ENCODE measurements around the gene RNF128. TPM values are rescaled to one million over a fixed set of nuclear protein-coding genes. Genes with fewer than 3 reads are reported as not detected.
"Not testable (repeated sequence)": the region's sequence is repeated elsewhere in the genome, so short reads cannot be mapped to it uniquely, and the experiment has no call there.

Gene RNF128
- total and polyA plus RNA-seq, 9 donors = 0.07 to 4.5 (median 0.15) TPM; not detected in 2

- Histone ChIP-seq H3K36me3 (ENCODE audit: control insufficient read depth, insufficient read depth, low read length) (no peaks in the 10 kb centered on the region), H3K4me3 (ENCODE audit: low read length) (no peak overlapping the region), H3K9me3 (replicated peaks; ENCODE audit: control insufficient read depth, low read depth, low read length) (no peaks in the 10 kb centered on the region), H3K27ac (ENCODE audit: low read length) (no peak overlapping the region), H3K27me3 (ENCODE audit: control insufficient read depth, insufficient read depth, low read length) (no peaks in the 10 kb centered on the region), H3K4me1 (ENCODE audit: control insufficient read depth, insufficient read depth, low read length) (no peaks in the 10 kb centered on the region)
- WGBS (ENCODE audit: insufficient coverage) = no CpG with 5 or more reads among the region's 1 CpG
- peak; percentile 13 for DNase-seq
Observed at GRCh38 chrX:106791495-106791894, 65.0 kb downstream of the RNF128 start.

DNA sequence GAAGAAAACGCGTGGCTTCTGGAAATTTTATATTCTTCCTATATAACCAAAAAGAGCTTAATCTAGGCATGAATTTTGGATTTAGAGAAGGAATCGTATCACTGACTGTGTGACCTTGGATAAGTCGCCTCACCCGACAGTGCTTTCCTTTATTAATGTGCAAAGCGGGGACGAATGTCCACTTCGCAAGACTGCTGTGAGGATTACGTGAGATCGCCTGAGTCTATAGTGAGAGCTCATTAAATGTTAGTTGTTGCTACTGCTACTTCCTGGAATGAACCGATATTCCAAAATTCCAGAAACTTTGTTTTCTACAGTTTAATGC is 75.5 kb downstream of the RNF128 start:
- H3K36me3 ChIP-seq (ENCODE audit: control insufficient read depth, insufficient read depth, low read length) = no peaks in the 10 kb centered on the region
- peak overlapping the region; percentile 70 for H3K4me3 ChIP-seq (ENCODE audit: low read length)
- no peaks in the 10 kb centered on the region for H3K9me3 ChIP-seq (replicated peaks; ENCODE audit: control insufficient read depth, low read depth, low read length)
- no peaks in the 10 kb centered on the region for H3K4me1 ChIP-seq (ENCODE audit: control insufficient read depth, insufficient read depth, low read length)
- no peak overlapping the region for H3K27ac ChIP-seq (ENCODE audit: low read length)
- 50% methylated on average over 3 of the region's 11 CpGs for WGBS (ENCODE audit: insufficient coverage)
- DNase-seq = no peak
- H3K27me3 ChIP-seq (ENCODE audit: control insufficient read depth, insufficient read depth, low read length) = peaks cover 28% of the 10 kb centered on the region

- Histone ChIP-seq H3K36me3 (ENCODE audit: control insufficient read depth, insufficient read depth, low read length) (no peaks in the 10 kb centered on the region), H3K27me3 (ENCODE audit: control insufficient read depth, insufficient read depth, low read length) (peaks cover 28% of the 10 kb centered on the region), H3K9me3 (replicated peaks; ENCODE audit: control insufficient read depth, low read depth, low read length) (no peaks in the 10 kb centered on the region), H3K27ac (ENCODE audit: low read length) (peak within 1 kb of the TSS; percentile 11), H3K4me1 (ENCODE audit: control insufficient read depth, insufficient read depth, low read length) (no peaks in the 10 kb centered on the region), H3K4me3 (ENCODE audit: low read length) (peak within 1 kb of the TSS; percentile 70)
- peak; percentile 97 for DNase-seq
- WGBS (ENCODE audit: insufficient coverage) = 18% methylated on average over 19 of the region's 36 CpGs
Observed at GRCh38 chrX:106802388-106803275, 76.1 kb downstream of the RNF128 start, which contains the start of gene TBC1D8B. Gene TBC1D8B, plus strand, starts transcription at chrX:106802673. Its CDS starts 181 bp downstream, at chrX:106802854.

DNA sequence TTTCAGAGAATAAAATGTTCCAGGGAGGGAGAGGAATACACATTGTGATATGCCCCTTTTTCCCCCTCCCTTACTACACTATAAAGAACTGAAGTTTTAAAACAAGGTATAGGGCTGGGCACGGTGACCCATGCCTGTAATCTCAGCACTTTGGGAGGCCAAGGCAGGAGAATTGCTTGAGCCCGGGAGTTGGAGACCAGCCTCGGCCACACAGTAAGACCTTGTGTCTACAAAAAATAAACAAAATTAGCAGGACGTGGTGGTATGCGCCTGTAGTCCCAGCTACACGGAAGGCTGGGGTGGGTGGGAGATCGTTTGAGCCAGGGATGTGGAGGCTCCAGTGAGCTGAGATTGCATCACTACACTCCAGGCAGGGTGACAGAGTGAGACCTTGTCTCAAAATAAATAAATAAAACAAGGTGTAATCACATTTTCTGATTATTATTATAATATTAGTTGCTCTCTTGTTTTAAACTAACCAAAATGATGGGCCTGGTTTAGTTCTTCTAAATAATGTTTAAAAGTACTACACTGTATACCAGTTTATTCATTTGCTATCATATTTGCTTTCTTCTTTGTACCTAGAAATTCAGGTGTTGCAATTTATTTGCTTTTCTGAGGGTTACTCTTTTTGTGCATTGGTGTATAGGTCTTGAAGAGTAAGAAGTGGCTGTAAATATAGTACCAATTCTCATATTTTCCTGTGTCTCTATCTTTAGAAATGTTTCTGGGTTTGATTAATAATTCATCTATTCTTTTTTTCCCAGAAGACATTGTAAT is 84.8 kb downstream of the RNF128 start:
- H3K36me3 ChIP-seq (ENCODE audit: control insufficient read depth, insufficient read depth, low read length) = no peaks in the 10 kb centered on the region
- H3K9me3 ChIP-seq (replicated peaks; ENCODE audit: control insufficient read depth, low read depth, low read length) = no peaks in the 10 kb centered on the region
- H3K4me1 ChIP-seq (ENCODE audit: control insufficient read depth, insufficient read depth, low read length) = no peaks in the 10 kb centered on the region
- H3K27ac ChIP-seq (ENCODE audit: low read length) = no peak overlapping the region
- H3K27me3 ChIP-seq (ENCODE audit: control insufficient read depth, insufficient read depth, low read length) = no peaks in the 10 kb centered on the region
- no peak overlapping the region for H3K4me3 ChIP-seq (ENCODE audit: low read length)
- 46% methylated on average over 3 of the region's 7 CpGs for WGBS (ENCODE audit: insufficient coverage)
- DNase-seq = no peak

DNA sequence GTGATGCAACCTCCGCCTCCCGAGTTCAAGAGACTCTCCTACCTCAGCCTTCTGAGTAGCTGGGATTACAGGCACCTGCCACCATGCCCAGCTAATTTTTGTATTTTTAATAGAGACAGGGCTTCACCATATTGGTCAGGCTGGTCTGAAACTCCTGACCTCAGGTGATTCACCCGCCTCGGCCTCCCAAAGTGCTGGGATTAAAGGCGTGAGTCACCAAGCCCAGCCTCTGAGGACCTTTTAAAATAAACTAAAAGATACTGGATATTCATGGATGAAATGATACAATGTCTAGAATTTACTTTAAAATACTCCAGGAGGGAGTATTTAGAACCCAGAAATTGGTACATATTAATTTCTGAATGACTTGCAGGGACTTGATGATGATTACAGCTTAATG is 86.4 kb downstream of the RNF128 start:
- H3K27ac ChIP-seq (ENCODE audit: low read length); H3K27me3 ChIP-seq (ENCODE audit: control insufficient read depth, insufficient read depth, low read length); DNase-seq; H3K9me3 ChIP-seq (replicated peaks; ENCODE audit: control insufficient read depth, low read depth, low read length); H3K4me1 ChIP-seq (ENCODE audit: control insufficient read depth, insufficient read depth, low read length); H3K36me3 ChIP-seq (ENCODE audit: control insufficient read depth, insufficient read depth, low read length); H3K4me3 ChIP-seq (ENCODE audit: low read length): not testable (repeated sequence)
- 90% methylated on average over 2 of the region's 5 CpGs for WGBS (ENCODE audit: insufficient coverage)

- H3K4me3 ChIP-seq (ENCODE audit: low read length); H3K36me3 ChIP-seq (ENCODE audit: control insufficient read depth, insufficient read depth, low read length); H3K4me1 ChIP-seq (ENCODE audit: control insufficient read depth, insufficient read depth, low read length); H3K9me3 ChIP-seq (replicated peaks; ENCODE audit: control insufficient read depth, low read depth, low read length); H3K27me3 ChIP-seq (ENCODE audit: control insufficient read depth, insufficient read depth, low read length); DNase-seq; H3K27ac ChIP-seq (ENCODE audit: low read length): not testable (repeated sequence)
- no CpG with 5 or more reads among the region's 3 CpGs for WGBS (ENCODE audit: insufficient coverage)
Observed at GRCh38 chrX:106814093-106814492, 87.6 kb downstream of the RNF128 start.

Other genes with a start within 250 kb of the RNF128 start
- gene RADX, start 114.7 kb upstream of the RNF128 start, total RNA-seq = 2.3 TPM
- 1 to 10 TPM; 2.2 to 3.4 (median 2.6) TPM for gene RADX, start 114.7 kb upstream of the RNF128 start, polyA plus RNA-seq (ENCODE audit: insufficient read depth in 1 of 8, insufficient read length in 8 of 8, low replicate concordance in 1 of 8)
- 7.3 TPM for gene TBC1D8B, start 76.0 kb downstream of the RNF128 start, total RNA-seq
- 1 to 10 TPM; 3.5 to 7.0 (median 4.9) TPM for gene TBC1D8B, start 76.0 kb downstream of the RNF128 start, polyA plus RNA-seq (ENCODE audit: insufficient read depth in 1 of 8, insufficient read length in 8 of 8, low replicate concordance in 1 of 8)
- gene RIPPLY1, start 176.6 kb downstream of the RNF128 start, total RNA-seq = 0.53 TPM
- gene RIPPLY1, start 176.6 kb downstream of the RNF128 start, polyA plus RNA-seq (ENCODE audit: insufficient read depth in 1 of 8, insufficient read length in 8 of 8, low replicate concordance in 1 of 8) = 1 to 10 TPM in 1 of 8 donors, under 1 TPM in 6, not detected in 1; 0.15 to 1.4 (median 0.35) TPM
- gene CLDN2, start 193.7 kb downstream of the RNF128 start, total RNA-seq = 0.09 TPM
- gene CLDN2, start 193.7 kb downstream of the RNF128 start, polyA plus RNA-seq (ENCODE audit: insufficient read depth in 1 of 8, insufficient read length in 8 of 8, low replicate concordance in 1 of 8) = 1 to 10 TPM in 2 of 8 donors, under 1 TPM in 6; 0.15 to 7.6 (median 0.42) TPM

All from muscle of leg (tissue), 11 donors.